NCI-H69 (cell line): ENCODE data around the gene TMEM192.
"Not testable (repeated sequence)": the region's sequence is repeated elsewhere in the genome, so short reads cannot be mapped to it uniquely, and the experiment has no call there.

ENCODE experiments used
- DNase-seq: peaks from one replicate; lab custom pipeline; 2025; lab: John Stamatoyannopoulos, UW

TMEM192 gene

DNA sequence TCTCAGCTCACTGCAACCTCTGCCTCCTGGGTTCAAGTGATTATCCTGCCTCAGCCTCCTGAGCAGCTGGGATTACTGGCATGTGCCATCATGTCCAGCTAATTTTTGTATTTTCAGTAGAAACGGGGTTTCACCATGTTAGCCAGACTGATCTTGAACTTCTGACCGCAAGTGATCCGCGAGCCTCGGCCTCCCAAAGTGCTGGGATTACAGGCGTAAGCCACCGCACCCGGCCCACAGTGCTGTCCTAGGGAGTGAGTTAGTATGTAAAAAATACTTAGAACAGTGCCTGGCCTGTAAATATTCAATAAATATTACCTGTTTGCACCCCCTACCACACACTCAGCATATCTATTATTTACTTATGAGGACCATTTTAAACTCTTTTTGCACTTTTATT, 20.5 kb downstream of the TMEM192 start:
- DNase-seq = not testable (repeated sequence)

DNA sequence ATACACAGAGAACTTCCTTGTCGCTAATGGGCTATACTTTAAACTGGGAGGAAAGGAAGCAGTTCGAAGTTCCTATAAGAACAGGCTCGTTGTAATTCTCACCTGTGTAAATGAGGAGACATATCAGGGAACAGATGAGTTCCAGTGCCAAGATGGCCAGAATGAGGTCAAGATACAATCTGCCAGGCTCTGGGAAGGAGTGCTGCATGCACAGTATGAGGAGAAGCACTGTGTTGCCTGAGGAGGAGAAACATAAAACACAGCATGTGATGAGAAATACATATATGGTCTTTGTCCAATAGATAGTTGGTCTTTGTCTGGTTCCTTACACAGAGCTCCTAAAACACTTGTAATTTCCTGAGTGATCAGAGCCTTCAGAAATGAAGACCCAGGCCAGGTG, 24.3 kb downstream of the TMEM192 start:
- DNase-seq = no peak

DNA sequence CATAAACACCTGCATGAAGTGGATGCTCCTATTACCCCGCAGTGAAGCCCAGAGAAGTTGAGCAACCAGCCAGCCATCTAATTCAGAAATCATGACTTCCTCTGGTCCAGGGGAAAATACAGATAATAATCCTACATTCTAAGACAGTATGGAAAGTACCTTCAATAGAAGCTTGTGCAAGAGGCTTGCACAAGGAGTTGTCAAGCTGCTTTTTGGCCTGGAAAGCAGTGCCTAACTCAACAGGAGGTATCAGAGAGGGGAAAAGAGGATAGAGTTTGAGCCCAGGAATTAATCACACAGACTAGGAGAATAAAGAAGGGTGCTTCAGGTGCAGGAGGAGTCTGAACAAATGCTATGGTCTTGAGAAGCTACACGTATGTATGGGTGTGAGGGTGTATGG, 26.7 kb downstream of the TMEM192 start:
- no peak for DNase-seq

DNA sequence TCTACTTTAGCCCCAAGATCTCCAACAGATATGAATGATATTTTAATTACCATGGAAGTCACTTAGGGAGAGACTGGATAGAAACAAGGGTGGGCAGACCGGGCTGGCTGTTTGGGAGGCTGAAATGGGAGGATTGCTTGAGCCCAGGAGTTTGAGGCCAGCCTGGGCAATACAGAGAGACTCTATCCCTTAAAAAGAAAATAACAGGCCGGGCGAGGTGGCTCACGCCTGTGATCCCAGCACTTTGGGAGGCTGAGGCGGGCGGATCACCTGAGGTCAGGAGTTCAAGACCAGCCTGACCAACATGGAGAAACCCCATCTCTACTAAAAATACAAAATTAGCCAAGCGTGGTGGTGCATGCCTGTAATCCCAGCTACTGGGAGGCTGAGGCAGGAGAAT, 27.9 kb downstream of the TMEM192 start:
- DNase-seq = not testable (repeated sequence)

DNA sequence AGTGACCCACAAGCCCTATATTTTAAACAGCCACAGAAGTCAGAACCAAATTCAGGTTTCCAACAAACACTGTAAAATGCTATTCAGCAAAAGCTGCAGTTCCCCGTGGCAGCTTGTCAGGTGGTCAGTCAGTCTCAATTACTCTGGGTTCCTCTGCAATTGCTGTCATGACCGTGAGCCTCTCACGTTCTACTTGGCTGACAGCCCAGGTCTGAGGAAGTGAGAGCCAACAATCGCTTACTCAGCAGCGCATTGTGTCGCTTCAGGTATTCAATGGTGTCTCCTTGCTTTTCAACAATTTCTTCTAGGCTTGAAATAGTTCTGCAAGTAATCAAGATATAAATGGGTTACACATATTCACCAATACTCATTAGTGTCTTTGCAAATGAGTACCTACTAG, 33.2 kb downstream of the TMEM192 start:
- DNase-seq = peak; percentile 65

DNA sequence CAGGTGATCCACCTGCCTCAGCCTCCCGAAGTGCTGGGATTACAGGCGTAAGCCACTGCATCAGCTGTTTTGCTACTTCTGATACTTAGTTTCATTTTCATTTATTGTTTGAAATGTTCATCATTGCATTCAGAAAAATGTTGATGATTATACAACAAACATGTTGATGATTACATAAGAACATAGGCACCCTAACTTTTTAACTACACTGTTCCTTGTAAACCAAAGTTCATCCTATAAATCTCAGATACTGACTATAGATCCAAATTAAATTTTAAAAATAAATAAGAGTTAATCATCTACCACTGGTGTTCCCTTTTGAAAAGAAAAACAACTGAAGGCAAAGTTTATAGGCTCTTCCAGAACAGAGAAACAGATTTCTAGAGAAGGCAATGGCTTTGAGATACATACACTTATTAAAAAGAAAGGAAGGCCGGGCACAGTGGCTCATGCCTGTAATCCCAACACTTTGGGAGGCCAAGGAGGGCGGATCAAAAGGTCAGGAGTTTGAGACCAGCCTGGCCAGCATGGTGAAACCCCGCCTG, 35.6 kb downstream of the TMEM192 start:
- no peak for DNase-seq

DNA sequence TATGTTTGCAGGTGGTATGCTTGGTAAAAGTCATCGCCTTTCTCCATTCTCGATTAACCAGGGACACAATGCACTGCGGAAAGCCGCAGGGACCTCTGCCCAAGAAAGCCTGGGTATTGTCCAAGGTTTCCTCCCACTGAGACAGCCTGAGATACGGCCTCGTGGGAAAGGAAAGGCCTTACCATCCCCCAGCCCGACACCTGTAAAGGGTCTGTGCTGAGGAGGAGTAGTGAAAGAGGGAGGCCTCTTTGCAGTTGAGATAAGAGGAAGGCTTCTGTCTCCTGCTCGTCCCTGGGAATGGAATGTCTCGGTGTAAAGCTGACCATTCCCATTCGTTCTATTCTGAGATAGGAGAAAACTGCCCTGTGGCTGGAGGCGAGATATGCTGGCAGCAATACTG, 39.3 kb downstream of the TMEM192 start:
- DNase-seq = not testable (repeated sequence)

DNA sequence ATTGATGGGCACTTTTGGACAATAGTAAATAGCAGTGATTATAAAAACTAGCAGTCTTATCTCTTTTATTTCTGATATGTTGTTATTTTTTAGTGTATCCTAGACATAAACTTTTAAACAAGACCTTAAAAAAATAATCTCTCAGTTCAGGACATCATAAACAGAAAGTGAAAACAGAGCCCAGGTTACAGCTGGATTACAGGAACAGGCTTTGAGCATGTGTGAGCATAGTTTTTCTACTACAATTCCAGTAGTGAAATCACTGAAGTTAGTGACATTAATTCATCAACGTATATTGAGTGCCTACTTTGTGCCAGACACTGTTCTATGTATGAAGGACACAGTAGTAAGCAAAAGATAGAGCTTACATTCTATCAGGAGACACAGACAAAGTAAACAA, 42.1 kb downstream of the TMEM192 start:
- DNase-seq = no peak

DNA sequence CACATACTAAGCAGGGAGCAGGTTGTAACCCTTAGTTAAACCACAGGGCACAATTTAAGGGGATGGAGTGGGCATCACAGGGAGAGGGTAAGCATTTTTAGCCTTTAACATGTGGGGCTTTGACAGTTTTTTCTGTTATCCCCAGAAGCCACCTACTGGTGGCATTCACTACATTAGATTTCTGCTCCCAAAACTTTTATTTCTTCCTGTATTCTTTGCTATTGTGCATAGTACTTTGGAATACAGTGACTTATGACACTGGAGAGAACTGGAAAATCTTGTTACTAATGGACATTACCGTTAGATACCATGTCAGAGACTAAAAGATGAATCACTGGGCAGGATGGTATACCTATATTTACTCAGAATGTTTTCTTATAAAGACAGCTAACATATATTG, 51.7 kb downstream of the TMEM192 start:
- DNase-seq = peak; percentile 2

DNA sequence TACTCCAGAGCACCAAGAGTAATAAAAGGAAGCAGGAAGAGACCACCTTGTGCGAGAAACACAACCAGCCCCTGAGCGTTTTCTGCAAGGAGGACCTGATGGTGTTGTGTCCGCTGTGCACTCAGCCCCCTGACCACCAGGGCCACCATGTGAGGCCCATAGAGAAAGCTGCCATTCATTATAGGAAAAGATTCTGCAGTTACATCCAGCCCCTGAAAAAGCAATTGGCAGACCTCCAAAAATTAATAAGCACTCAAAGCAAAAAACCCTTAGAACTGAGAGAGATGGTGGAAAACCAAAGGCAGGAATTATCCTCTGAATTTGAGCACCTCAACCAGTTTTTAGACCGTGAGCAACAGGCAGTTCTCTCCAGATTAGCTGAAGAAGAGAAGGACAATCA, 53.3 kb downstream of the TMEM192 start:
- peak; percentile 19 for DNase-seq

DNA sequence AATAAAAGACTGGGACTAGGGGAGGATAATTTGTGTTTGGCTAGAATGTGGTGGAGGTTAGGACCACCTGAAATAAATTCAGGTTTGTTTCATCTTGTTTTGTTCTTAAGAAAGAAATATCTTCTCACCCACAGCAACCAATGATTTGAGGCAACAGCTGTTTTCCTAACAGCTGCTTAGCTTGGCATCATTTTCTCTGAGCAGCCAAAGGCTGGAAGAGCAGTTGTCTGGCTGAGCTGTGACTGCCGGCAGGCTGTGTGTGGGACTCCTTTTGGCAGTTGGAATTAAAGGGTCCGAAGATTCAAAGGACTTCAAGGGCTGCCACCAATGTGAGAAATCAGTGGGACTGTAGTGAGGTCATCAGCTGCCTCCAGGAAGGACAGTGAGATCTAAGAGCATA, 54.0 kb downstream of the TMEM192 start:
- no peak for DNase-seq

DNA sequence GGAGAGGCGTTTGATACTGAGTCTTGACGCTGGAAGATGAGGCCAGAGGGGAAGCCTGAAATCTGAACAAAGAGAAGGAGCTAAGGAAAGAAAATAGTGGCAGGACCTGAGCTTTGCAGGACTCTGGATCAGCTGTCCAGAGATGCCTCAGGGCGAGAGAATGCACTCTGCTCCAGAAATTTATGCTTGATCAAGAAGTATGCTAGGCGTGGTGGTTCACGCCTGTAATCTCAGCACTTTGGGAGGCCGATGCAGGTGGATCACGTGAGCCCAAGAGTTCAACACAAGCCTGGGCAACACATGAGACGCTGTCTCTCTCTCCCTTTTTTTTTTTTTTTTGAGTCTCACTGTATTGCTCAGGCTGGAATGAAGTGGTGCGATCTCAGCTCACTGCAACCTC, 57.1 kb downstream of the TMEM192 start:
- no peak for DNase-seq

DNA sequence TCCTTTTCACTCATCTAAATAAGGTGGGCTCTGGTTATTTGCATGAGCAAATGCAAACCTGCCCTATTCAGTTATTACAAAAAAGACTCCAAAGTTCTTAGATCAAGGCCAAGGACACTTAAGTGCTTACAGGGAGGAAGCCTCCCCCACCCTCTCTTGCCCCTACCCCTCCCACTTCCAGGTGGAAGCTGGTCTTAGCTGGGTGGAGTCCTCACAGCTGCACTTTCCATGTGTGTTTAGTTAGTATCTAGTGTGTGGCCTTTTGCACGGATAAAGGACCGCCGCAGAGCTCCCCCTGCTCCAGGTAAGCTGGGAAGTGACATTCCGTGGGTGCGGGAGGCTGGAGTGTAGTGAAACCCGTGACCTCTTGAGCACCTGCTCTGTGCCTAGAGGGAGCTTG, 59.0 kb downstream of the TMEM192 start, which contains the start of gene TRIM75:
TSS of gene TRIM75 (plus strand) at position 222 of the 400 bp plus-strand sequence. CDS start 5,282 bp downstream, outside the sequence.
- peak; percentile 14 for DNase-seq

DNA sequence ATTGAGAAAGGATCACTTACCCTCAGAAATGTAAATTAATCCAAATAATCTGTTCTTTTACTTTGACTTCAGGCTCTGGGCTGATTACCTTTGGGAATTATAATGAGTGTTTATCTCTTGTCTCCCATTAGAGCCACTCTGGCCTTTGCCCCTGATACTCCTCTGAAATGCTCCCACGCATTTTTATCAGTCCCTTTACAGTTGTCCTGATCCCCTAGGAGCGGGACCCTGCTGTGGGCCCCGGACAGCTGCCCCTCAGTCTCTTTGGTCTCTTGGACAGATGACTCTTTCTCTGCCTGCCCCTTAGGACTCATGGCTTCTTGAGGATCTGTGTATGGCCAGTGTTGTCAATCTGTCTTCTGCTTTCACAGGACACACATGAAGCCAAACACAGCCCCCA, 60.0 kb downstream of the TMEM192 start:
- DNase-seq = peak; percentile 1

DNA sequence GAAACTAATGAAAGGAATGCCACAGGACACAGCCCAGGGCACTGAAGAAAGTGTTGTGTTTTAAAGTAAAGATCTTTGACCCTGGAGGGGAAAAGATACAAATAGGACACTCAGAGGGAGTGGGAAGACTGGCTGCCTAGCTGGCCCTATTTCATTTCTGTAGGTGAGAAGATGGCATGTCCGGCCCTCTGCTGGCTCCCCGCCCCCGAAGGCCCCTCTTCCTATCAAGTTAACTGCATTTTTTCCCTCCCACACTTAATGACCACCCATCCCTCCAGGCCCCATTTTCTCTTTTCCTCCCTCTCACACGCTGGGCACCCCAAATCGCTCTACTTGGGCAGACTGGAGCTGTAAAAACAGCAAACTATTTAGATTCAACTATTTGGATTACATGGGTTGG, 64.5 kb downstream of the TMEM192 start:
- no peak for DNase-seq

DNA sequence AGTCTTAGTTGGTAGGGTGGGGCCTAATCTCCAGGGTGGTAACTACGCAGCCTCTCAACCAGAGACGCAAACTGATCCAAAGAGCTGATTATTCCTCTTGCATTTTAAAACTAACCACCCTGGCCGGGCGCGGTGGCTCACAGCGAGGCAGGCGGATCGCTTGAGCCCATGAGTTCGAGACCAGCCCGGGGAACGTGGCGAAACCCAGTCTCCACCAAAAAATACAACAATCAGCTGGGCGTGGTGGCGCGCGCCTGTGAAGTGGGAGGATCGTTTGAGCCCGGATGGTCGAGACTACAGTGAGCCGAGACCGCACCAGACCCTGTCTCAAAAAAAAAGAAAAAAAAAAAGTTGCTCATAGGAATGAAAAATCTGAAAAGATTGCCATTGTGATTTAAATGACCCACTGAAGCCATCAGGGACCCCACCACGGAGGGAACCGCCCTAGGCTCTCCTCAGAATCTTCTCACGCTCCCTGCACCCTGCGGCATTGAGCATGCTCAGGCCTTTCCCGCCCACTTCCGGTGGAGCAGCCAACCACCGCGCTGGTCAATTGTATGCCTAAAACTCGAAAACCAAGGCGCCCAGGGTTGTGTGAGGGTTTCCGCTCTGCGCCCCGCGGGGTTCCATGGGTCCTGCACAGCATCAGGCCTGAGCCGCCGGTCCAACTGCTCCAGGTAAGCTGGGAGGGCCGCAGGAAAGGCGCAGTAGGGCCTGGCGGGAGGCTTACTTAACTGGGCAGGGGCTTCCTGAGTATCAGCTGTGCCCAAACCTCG, 81.0 kb downstream of the TMEM192 start, which contains the start of gene TRIM60:
TSS of gene TRIM60 (plus strand) at position 564 of the 776 bp plus-strand sequence. CDS start 8,074 bp downstream, outside the sequence.
- DNase-seq = no peak

DNA sequence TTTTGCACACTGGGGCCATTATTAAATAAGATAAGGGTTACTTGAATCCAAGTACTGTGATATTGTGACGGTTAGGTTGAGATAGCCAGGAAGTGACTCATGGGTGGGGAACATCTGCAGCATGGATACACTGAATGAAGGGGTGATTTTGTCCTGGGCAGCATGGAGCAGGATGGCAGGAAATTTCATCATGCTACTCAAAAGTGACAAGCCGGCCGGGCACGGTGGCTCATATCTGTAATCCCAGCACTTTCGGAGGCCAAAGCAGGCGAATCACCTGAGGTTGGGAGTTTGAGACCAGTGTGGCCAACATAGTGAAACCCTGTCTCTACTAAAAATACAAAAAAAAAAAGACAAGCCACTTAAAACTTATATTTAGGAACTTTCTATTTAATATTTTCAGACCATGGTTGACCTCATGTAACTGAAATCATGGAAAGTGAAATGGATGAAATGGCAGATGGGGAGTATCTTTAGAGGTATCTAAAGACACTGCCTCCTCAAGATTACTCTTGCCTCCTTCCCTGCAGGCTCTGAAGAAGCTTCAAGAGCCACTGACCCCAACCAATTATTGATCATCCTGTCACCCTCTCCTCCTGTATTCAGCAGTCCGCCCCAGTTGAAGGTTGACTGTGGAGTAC, 84.8 kb downstream of the TMEM192 start:
- DNase-seq = no peak

DNA sequence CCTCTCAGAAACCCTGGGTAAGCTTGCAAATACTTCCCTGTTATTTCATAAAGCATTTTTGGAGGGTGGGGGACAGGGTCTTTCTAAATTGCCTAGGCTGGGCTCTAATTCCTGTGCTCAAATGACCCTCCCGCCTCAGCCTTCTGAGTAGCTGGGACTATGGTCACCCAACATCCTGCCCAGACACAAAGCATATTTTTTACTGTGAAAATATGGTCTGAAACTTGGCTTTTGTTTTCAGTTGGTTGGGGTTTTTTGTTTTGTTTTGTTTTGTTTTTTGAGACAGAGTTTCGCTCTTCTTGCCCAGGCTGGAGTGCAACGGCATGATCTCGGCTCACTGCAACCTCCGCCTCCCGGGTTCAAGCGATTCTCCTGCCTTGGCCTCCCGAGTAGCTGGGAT, 86.9 kb downstream of the TMEM192 start:
- not testable (repeated sequence) for DNase-seq
